GM21825 (cell line): Measurements from ENCODE around the gene LYZL1.
"Not testable (repeated sequence)": the region's sequence is repeated elsewhere in the genome, so short reads cannot be mapped to it uniquely, and the experiment has no call there.

ENCODE experiments used
- ATAC-seq: cut with Tn5 transposase; IDR thresholded peaks from one replicate; pipeline ENCODE4 v1.9.1; 2021; ENCODE audit warnings: mild to moderate bottlenecking, moderate library complexity; ENCODE audit not compliant: unreplicated experiment

LYZL1 gene

DNA sequence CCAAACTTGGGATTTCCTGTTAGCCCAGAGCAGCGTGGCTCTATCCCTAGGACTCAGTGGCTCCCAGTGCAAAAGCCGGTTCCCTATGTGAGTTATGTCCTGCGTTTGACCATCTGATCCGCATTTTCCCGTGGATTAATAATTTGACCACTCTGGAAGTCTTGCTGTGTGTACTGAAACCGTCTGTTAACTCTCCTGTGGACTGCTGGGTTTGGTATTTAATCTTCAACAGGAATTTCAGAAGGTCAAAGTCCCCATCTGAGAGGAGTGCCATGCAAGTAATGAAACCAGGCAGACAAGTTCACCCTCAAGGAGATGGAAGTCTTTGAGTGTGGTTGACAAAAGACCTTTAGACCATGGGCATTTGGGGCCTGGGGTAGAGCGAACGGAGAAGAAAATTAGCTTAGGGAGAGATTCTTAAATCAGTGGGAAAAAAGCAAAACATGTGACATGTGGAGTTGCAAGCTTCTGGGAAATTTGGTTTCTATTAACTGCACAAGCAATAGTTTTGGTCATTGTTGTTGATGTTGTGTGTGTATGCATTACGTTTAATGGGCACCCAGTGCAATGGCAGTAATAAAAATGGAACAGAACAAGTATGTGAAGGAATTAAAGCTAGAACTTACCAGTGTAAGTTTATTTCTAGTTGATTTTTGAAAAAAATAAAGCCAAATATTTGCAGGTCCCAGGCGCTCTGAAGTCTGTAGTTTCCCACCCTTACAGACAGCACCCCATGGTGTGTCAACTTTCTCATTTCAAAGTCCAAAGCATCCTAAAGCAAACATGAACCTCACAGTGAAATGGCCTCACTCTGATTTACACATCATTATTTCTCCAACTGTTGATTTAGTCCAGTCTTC is 38.2 kb downstream of the LYZL1 start:
- ATAC-seq, result no peak

DNA sequence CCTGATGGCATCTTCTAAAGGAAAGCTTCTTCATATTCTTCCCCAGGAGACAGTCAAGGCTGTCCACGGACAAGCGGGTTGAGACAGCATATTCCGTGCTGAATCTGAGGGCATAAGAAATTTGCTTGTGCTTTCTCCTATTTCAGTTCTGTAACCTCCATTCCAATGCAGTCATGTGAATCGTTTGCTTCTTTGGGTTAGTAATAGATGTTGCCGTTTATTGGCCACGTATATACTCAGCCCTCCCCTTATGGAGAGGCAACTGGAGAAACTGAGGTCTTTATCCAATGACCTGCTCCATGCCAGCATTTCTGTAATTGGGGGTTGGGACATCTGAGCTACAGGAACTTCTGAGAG is 38.9 kb downstream of the LYZL1 start:
- no peak for ATAC-seq

DNA sequence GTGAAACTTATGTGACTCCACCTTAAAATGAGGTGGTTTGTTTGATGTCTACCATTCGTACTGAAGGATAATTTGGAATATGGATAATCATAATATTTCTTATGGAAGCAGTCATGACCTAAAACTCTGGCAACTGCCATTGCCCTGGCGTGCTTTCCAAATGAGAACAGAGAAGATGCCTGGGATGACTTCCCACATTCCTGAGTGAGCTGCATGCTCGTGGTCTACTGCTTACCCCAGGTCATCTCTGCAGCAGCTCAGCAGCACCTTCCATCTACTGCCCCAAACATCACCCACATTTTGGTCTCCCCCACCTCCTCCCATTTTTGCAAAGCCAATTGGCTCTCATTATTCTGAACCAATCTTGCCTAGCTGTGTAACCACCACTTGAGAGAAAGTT is 40.1 kb downstream of the LYZL1 start:
- no peak for ATAC-seq

DNA sequence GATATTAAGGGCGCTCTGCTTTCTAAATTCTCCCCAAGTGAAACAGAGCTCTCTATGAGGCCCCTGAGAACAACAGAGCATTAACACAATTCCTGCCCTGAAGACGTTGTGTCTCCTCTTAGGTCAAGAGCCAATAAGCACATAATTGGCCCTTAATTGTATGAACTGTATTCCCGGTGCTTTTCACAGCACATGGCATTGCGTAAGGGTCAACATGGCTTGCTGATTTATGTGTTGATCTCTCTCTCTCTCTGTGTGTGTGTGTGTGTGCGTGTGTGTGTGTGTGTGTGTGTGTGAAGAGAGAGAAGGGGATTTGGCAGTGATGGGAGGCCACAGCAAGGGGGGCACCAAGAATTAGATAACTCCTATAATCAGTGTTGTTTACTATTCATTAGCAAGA is 40.5 kb downstream of the LYZL1 start:
- ATAC-seq, result no peak

DNA sequence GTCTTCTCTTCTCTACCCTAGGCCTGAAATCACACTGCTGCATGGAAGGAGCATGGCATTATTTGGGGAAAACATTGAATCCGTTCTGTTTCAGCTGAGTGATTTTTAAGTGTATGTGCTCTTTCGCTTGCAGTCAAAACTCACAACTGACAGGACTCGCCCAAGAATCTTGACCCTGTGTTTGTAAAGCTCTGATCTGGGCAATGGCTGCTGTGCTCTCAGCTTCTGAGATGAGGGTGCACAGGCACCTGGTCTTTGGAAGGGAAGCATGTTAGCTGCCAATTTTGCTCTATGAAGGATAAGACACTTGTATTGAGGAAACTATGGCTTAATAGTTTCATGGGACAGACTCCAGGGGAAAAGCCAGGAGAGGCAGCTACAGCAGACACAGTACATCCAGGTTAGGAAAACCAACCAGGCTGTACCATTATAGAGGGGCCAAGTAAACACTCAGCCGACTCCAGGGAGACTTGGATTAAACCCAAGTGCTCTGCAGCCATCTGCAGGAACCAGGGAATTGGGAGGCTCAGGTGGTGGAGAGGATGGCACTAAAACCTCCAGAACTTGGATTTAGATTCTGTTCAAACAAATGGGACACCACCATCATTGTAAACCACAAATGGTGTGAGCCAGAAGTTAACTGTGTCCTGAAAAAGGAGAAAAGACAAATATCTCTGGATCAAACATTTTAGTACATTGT is 43.3 kb downstream of the LYZL1 start:
- ATAC-seq, result no peak

DNA sequence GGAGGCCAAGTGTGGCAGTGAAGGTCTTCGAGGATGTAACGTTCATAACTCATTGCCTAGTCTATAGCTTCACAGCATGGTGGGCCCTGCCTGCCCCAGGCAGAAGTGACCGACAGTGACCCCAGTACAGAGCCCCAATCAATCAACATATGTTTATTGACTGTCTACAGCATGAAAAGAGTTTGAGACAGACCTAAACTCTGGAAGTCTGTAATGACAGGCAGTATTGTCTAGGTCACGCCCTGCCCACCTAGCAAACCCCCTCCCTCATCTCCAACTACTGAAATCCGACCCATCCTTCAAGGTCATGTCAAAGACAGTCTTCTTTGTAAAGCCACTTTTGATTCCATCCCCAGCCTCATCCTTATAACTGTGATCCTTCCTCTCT is 43.9 kb downstream of the LYZL1 start:
- no peak for ATAC-seq

DNA sequence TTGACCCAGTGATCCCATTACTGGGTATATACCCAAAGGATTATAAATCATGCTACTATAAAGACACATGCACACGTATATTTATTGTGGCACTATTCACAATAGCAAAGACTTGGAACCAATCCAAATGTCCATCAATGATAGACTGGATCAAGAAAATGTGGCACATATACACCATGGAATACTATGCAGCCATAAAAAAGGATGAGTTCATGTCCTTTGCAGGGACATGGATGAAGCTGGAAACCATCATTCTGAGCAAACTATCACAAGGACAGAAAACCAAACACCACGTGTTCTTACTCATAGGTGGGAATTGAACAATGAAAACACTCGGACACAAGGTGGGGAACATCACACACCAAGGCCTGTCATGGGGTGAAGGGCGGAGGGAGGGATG is 48.7 kb downstream of the LYZL1 start:
- ATAC-seq, result not testable (repeated sequence)

DNA sequence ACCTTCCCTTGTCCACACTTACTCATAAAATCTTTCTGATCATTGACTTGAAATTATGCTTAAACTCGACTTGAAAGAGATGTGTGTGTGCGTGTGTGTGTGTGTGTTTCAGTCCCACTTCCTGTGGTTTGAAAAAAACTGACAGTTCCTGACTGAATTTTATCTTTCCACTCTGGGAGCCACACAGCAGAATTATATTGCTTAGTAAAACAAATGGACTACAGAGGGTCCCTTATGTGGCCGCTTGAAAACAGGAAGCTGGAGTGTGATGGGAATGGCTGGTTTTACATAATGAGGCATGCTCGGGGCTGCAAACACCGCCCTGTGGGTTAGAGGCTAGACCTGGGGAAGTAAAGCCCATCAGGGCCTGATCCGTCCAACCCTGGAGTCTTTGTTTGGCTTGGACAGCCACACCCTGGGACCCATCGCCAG is 54.8 kb downstream of the LYZL1 start:
- ATAC-seq, result no peak

DNA sequence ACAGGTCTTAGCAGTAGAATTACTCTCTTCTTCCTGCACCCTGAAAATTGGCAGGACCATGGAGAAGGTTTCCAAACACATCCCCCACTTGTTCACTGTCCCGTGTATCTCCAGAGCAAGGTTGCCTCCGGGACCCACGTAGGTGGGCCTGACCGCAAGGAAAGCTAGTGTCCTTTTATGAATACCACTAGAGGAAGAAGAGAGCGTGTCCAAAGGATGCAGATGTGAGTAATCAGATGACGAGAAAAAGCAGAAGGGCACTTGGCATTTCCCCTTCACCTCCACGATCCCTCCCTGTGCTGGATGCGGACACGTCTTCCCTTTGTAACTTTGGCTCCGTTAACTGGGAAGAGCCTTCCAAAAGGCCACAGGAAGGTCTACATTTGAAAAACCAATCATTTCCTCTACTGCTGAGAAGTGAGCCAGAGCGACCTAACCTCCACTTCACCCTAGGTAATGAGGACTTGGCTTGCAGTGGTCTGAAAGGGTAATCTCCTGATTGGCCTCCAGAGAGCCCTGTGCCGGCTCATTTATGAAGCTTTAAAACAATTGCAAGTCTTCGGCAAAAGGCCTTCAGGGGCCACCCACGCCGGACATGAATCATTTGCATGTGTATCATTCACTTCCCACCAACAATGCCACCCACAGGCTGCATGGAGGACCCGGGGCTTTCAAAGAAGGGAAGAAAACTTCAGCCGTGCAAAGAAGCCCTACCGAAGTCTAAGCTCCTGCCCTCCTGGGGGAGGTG is 55.4 kb downstream of the LYZL1 start:
- no peak for ATAC-seq

DNA sequence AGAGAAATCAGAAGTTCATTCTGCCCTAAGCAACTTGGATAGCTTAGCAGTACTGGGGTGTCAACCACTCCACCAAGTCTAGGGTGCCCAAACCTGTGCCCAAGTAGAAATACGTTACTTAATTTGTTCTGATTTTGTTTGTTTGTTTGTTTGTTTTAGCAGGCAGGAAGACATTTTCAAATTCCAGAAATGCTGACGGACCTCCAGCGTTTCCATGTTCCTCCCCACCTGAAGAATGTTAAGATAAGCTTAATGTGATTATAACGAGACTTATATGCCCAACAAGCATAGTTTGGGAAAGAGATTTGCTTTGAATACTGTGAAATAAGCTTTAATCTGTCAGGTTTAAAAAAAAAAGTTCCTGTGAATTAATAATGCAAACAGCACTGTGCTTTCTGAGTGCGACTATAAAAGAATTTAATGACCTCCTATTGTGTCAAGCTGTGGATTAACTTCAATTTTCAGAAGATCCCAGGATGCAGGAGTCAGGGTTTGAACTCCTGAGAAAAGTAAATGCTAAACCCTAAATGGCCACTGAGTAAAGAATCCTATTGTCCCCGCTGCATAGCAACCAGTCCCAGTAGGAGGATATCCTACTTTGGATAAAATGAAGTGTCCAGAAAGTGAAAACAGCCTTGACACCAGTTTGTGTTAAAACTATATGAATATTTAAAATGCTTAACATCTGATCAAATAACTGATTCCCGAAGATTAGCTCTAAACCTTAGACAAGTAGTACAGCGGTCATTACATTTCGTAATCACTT is 56.5 kb downstream of the LYZL1 start:
- no peak for ATAC-seq

DNA sequence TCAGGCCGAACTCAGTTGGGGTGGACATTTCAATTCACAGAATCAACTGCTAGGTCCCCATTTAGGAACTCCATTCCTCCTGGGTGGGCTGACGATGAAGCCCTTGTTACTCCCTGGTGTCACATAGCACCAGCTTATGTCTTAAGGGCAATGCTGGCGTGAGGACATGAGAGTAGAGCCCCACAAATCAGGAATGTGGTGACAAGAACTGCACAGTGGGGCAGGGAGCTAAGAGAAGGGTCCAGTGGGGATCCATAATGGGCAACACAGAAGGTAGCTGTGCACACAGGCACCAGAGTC is 57.0 kb downstream of the LYZL1 start:
- ATAC-seq, result no peak

DNA sequence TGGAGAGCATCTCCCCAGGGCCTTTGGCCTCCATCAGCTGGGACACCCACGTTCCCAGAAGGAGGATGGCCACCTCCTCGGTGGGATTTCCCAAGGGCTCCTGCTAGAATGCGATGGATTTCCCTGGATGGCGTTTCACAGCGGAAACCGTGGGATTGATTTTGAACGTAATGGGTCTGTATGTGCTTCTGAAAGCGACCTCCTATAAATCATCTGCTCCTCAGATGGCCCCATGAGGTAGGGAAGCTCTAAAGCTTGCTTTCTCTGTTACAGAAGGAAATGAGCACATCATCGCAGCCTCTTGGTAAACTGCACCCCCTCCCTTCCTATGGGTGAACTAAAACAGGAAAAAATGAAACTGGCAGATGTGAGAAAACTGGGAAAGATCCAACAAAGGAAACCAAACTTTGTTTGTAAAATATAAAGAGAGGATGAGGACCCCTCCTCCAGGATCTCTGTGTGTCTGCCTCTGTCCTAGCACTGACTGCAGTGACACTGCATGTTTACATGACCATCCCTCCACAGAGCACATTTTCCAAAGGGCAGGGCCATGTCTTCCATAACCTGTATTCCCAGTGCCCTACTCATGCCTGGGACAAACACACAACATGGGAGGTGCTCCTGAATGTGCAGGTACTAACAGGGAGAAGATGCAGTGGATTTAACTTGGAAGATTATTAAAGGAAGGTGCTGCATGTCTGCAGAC is 57.6 kb downstream of the LYZL1 start:
- ATAC-seq, result no peak

DNA sequence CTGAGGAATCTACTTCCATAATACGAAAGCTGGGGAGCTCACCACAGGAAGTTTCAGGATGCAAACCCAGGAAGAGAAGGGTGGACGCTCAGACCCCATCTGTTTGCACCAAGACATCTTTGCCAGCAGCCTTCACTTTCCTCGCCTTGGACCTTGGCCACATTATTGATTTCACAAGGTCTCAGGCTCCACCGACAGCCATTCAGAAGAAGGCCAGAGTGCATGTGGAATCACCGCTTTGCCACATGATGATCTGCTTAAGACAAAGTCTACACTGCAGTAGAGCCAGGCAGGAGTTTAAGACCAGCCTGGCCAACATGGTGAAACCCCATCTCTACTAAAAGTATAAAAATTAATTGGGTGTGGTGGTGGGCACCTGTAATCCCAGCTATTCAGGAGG is 60.0 kb downstream of the LYZL1 start:
- ATAC-seq, result no peak

DNA sequence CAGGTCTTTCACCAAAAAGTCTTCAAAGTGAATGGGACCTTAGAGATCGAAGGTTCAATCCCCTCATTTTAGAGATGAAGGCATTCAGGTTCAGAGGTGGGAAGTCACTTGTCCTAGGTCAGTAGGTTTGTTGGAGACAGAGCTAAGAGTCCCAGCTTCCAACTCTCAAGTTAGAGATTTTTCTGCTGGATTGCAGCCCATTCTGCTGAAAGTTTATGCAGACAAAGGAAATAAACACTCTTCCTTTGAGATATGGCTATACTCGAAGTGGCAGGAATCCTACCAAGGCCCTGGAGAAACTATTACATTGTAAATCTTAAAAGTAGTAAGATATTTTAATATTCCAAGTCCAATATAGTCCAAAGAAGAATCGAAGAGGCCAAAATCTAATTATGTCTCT is 64.4 kb downstream of the LYZL1 start:
- no peak for ATAC-seq

DNA sequence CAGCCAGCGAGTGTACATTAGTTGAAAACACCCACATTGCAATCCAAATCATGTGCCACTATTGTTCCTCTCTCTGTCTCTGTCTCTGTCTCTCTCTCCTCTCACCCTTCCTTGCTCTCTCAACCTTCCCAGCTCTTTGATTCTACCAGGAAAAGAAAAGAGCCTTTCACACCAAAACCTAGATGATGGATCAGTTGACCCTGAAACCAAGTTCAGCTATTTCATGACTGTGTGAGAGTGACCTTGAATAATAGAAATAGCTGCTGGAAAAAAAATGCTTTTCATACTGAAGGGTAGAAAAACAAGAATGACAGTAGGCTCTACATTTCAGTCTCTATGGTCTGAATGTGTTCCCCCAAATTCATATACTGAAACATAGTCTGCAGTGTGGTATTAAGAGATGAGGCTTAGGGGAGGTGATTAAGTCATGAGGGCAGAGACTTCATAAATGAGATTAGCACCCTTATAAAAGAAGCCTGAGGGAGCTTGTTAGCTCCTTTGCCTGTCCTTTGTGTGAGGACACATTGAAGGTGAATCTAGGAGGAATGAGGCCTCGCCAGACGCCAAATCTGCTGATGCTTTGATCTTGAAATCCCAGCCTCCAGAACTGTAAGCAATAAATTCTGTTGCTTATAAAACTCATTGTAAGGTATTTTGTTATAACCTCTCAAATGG is 65.2 kb downstream of the LYZL1 start:
- ATAC-seq, result no peak

DNA sequence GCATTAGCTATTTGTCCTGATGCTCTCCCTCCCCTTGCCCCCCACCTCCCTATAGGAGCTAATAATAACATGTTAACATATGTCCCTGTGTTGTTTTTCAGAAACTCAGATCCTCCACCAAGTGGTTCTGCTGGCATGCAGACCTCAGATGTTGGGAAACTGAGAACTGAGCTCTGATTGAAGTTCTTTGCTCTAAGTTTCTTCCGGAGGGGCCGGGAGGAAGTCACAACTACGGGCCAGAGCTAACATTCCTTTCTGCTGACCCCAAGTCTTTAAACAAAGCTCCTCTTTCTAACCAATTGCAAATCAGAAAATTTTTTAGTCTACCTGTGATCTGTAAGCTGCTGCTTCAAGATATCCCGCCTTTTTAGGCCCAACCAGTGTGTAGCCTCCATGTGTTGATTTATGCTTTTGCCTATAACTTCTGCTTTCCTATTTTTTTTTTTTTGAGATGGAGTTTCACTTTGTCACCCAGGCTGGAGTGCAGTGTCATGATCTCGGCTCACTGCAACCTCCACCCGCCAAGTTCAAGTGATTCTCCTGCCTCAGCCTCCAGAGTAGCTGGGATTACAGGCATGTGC is 66.6 kb downstream of the LYZL1 start:
- no peak for ATAC-seq

DNA sequence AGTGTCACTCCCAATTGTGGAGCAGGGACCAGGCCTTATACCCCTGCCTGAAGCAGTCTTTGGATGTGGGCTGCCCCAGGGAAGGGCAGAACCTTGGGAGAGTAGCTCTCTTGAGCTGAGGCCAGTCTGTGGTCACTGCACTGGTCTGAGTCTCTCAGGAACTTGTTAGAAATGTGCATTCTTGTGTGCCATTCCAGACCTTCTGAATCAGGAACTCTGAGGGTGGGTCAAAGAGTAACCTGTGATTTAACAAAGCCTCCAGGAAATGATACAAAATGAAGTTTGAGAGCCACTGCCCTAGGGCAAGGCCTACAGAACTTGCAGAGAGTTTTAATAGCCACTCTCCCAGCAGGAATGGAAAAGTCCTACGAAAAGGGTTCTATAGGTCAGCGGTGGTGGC is 68.1 kb downstream of the LYZL1 start:
- ATAC-seq, result no peak

DNA sequence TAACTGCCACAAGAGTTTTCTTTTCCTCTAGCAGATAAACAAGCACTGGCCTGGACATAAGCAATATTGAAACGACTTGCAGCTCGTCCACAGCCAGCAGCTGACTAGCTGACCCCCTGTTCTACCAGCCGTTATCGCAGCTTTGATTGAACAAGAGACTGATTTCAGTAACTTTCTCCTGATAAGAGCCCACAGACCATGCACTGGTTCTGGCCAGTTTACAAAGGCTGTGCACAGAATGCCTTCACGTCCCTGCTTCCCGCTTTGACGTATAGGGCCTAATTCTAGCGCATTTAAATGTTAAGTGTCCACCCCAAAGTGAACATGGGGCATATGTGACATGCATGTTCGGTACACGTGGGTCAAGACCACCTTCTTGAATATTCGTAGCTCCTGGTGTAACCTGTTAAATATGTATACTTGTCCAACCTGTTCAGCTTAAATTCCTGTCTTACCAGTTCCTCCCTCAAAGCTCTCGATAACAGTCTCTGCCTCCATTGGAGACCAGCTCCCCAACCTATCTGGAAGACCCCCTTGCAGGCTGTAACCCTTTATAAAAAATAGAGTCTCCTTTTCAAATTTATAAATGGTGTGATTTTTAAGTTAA is 69.2 kb downstream of the LYZL1 start:
- no peak for ATAC-seq

DNA sequence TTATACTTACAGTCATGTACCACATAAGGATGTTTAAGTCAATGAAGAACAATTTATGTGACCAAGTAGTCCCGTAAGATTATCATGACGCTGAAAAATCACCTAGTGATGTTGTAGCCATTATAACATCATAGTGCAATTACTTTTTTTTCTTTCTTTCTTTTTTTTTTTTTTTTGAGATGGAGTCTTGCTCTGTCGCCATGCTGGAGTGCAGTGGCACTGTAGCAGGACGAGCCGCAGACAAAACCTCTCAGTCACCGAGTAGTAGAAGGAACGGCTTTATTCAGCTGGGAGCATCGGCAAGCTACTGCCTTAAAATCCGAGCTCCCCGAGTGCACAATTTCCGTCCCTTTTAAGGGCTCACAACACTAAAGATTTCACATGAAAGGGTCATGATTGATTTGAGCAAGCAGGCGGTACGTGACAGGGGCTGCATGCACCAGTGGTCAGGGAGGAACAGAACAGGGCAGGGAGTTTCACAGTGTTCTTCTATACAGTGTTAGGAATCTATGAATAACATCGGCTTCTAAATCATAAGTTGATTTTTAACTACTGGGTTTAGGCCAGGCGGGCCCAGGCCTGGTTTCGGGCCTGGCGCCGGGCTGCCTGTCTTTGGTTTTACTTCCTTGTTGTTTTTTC is 71.5 kb downstream of the LYZL1 start:
- ATAC-seq, result not testable (repeated sequence)
